Activated CD8-positive, alpha-beta T cell treated with anti-CD3 and anti-CD28 coated beads for 36 hours (primary cell): ENCODE results near the gene PAPOLB. TPM values are rescaled to one million over a fixed set of nuclear protein-coding genes. Genes with fewer than 3 reads are reported as not detected.
A peak's percentile ranks its signal among the peaks of the same experiment; 100 is the strongest.

Source experiments
- ATAC-seq: fragments of 200-7000 bp; cut with Tn5 transposase; one replicate; pipeline ENCODE4 v1.10.0; 2021; ENCODE audit warnings: mild to moderate bottlenecking, moderate library complexity
- CTCF ChIA-PET: fragments of 350-600 bp; sonication (Branson Sonifier 250); formaldehyde crosslinking; loops from one replicate; lab custom pipeline; 2021; ENCODE audit warnings: antibody characterized with exemption; lab: Charles Lee
- POLR2A ChIA-PET: fragments of 350-600 bp; sonication (Branson Sonifier 250); formaldehyde crosslinking; loops from one replicate; lab custom pipeline; 2021; ENCODE audit warnings: antibody characterized with exemption; lab: Charles Lee
- DNase-seq: peaks from one replicate; pipeline ENCODE4 v3.0.0-alpha.2; 2020
- H3K27ac Mint-ChIP-seq: one replicate; pipeline ENCODE4 v1.8.0; 2021; ENCODE audit warnings: mild to moderate bottlenecking, mixed read lengths
- H3K27me3 Mint-ChIP-seq: one replicate; pipeline ENCODE4 v1.8.0; 2021; ENCODE audit warnings: mixed read lengths
- H3K36me3 Mint-ChIP-seq: one replicate; pipeline ENCODE4 v1.8.0; 2021; ENCODE audit warnings: low read depth, mixed read lengths
- H3K4me1 Mint-ChIP-seq: one replicate; pipeline ENCODE4 v1.8.0; 2021; ENCODE audit warnings: low read depth, mixed read lengths
- H3K4me3 Mint-ChIP-seq: one replicate; pipeline ENCODE4 v1.8.0; 2021; ENCODE audit warnings: mild to moderate bottlenecking, moderate library complexity, mixed read lengths
- H3K9me3 Mint-ChIP-seq: one replicate; pipeline ENCODE4 v1.8.0; 2021; ENCODE audit warnings: mixed read lengths
- intact Hi-C: fragments of 100-400 bp; cut with micrococcal nuclease; formaldehyde crosslinking; loops from one replicate; pipeline ENCODE4 v1.10.0; 2022
- total RNA-seq, 2 experiments: library from RNA; stranded (reverse); gene quantifications; one replicate each; pipeline ENCODE4 v1.2.3, GENCODE V29; 2021
- TF ChIP-seq, protein P1 (sequence below): fragments of 200-600 bp; IDR thresholded peaks from one replicate; pipeline ENCODE4 v1.8.0; 2022; ENCODE audit warnings: antibody characterized with exemption, mild to moderate bottlenecking

PAPOLB gene
- total RNA-seq, 2 experiments from 2014 or later, result not detected

DNA sequence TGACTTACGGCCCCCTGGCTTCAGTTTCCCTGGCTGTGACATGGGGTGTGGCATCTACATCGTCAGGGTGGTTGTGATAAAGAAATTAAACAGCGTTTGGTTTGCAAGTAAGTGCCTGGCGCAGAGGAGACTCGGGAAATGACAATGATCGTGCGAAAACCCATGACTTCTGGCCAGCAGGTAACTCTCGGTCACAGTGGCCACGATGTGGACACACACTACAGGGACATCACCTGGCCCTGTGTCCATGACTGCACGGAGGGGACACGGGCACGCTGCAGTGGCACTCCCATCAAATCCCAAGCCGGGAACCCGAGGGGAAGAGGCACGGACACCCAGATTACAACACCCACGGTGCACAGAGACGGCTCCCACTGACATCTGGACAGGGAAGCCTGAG, 28.7 kb downstream of the PAPOLB start:
- no peaks in the 10 kb centered on the region for H3K9me3 Mint-ChIP-seq
- H3K27ac Mint-ChIP-seq, result no peak overlapping the region
- H3K4me1 Mint-ChIP-seq, result peaks cover 2% of the 10 kb centered on the region
- CTCF ChIA-PET, result interaction anchor here (1.3 kb wide), 1 partner anchor 51 kb away, joined by 5 read pairs; the partner anchor contains the start of gene RADIL
- ATAC-seq (no peak), DNase-seq (no peak)
- H3K36me3 Mint-ChIP-seq, result no peaks in the 10 kb centered on the region
- intact Hi-C loops, result no loop called here
- POLR2A ChIA-PET, result no interaction called here
- H3K4me3 Mint-ChIP-seq, result no peak overlapping the region
- TF ChIP-seq, protein P1, sequence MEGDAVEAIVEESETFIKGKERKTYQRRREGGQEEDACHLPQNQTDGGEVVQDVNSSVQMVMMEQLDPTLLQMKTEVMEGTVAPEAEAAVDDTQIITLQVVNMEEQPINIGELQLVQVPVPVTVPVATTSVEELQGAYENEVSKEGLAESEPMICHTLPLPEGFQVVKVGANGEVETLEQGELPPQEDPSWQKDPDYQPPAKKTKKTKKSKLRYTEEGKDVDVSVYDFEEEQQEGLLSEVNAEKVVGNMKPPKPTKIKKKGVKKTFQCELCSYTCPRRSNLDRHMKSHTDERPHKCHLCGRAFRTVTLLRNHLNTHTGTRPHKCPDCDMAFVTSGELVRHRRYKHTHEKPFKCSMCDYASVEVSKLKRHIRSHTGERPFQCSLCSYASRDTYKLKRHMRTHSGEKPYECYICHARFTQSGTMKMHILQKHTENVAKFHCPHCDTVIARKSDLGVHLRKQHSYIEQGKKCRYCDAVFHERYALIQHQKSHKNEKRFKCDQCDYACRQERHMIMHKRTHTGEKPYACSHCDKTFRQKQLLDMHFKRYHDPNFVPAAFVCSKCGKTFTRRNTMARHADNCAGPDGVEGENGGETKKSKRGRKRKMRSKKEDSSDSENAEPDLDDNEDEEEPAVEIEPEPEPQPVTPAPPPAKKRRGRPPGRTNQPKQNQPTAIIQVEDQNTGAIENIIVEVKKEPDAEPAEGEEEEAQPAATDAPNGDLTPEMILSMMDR, result no peak
- no peaks in the 10 kb centered on the region for H3K27me3 Mint-ChIP-seq

DNA sequence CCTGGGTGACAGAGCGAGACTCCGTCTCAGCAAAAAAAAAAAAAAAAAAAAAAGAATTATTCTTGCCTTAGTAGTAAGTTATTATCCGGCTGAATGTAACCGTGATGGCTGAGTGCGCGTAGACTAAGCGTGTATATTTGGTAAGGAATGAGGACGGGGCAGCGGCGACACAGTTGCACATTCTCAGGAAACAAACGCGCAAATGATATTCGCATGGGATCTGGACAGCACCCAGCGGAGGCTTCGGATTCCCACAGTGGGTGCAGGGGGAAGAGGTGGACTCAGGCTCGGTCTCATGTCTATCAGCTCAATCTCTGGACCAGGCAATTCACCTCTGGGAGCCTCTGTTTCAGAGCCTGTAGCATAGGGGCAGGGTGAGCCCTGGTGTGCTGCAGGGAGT, 29.1 kb downstream of the PAPOLB start:
- intact Hi-C loops, result no loop called here

DNA sequence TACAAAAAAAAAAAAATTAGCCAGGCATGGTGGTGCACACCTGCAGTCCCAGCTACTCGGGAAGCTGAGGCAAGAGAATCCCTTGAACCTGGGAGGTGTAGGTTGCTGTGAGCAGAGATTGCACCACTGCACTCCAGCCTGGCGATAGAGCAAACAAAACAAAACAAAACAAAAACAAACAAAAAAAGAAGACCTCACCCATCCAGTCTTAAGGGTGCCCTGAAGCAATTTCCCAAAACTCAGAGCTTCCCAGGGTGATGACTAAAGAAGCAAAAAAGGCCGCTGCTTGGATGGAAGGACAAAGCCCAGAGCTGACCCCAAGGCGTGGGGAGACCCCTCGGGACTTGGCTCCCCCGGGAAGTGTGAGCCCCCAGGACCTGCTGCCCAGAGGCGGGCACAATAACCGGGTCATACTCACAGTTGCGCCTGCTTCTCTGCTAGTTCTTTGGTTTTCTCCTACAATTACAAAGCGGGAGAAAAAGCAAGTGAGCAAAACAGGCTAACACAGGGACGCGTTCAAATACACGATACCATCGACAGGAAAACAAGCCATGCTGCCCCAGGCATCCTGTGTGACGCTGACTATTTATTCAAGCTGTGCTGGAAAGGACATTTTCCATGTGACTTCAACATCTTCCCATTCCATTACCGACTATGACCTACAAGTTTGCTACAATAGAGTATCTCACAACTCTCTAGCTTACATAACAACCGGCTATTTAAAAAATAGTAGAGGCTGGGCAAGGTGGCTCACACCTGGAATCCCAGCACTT, 29.9 kb downstream of the PAPOLB start:
- Mint-ChIP-seq H3K4me1 (peaks cover 2% of the 10 kb centered on the region), H3K36me3 (no peaks in the 10 kb centered on the region), H3K9me3 (no peaks in the 10 kb centered on the region), H3K27ac (no peak overlapping the region), H3K4me3 (no peak overlapping the region), H3K27me3 (no peaks in the 10 kb centered on the region)
- TF ChIP-seq, protein P1, result no peak
- CTCF ChIA-PET, result interaction anchor here (1.0 to 1.3 kb wide), 2 partner anchors 51 to 52 kb away, joined by 4 to 5 read pairs; partner anchors contain the start of gene RADIL
- ATAC-seq (no peak), DNase-seq (no peak)
- POLR2A ChIA-PET, result no interaction called here
- intact Hi-C loops, result no loop called here

More for the DNA sequence above, 29.1 kb downstream of the PAPOLB start:
- Mint-ChIP-seq H3K27ac (no peak overlapping the region), H3K4me1 (peaks cover 2% of the 10 kb centered on the region), H3K36me3 (no peaks in the 10 kb centered on the region), H3K4me3 (no peak overlapping the region), H3K27me3 (no peaks in the 10 kb centered on the region), H3K9me3 (no peaks in the 10 kb centered on the region)
- POLR2A ChIA-PET, result no interaction called here
- TF ChIP-seq, protein P1, result no peak
- DNase-seq (no peak), ATAC-seq (no peak)
- CTCF ChIA-PET, result interaction anchor here (1.0 to 1.3 kb wide), 2 partner anchors 50 to 51 kb away, joined by 4 to 5 read pairs; partner anchors contain the start of gene RADIL

DNA sequence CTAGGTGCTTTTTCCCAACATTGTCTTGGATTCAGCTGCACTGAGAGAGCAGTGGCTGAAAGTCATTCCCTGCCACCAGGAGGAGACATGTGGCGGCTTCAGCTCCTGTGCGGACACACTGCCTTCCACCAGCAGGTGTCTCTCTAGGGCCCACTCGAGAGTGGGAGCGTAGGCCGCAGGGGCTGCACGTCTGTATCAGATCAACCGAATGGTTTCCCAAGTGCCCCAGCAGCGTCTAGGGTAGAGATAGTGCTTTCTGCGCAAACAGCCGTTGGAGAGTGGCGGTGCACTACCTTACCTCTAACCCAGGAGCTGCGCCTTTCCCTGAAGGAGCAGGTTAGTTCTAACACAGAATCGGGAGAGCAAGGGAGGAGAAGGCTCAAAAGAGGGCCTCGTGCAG, 31.7 kb downstream of the PAPOLB start:
- peak; percentile 94 for ATAC-seq
- H3K9me3 Mint-ChIP-seq, result no peaks in the 10 kb centered on the region
- no peaks in the 10 kb centered on the region for H3K36me3 Mint-ChIP-seq
- H3K4me1 Mint-ChIP-seq, result peaks cover 2% of the 10 kb centered on the region
- H3K27me3 Mint-ChIP-seq, result no peaks in the 10 kb centered on the region
- DNase-seq, result peak; percentile 78
- intact Hi-C loops, result no loop called here
- H3K27ac Mint-ChIP-seq, result no peak overlapping the region
- ChIA-PET POLR2A (no interaction called here), CTCF (interaction anchor here (0.6 to 2.7 kb wide), 14 partner anchors 9 to 259 kb away, joined by 3 to 18 read pairs (median 3); partner anchors contain the start of gene RADIL)
- H3K4me3 Mint-ChIP-seq, result no peak overlapping the region
- TF ChIP-seq, protein P1, result peak; percentile 70
